Esophagus muscularis mucosa (tissue), 4 donors: Measurements from ENCODE around the gene DOCK3. TPM values are rescaled to one million over a fixed set of nuclear protein-coding genes. Genes with fewer than 3 reads are reported as not detected.

Experiments used
- DNase-seq: peaks from one replicate; pipeline ENCODE4 v3.0.0-alpha.2; 2017; ENCODE audit errors: extremely low spot score
- H3K27ac ChIP-seq, 4 donors: fragments of 200-600 bp; sonication (generic); replicated peaks in 1 of 4; 1 replicate in 3 of 4; 2 replicates in 1 of 4; pipeline ENCODE4 v1.5.1; 2016 to 2019; ENCODE audit warnings: mild to moderate bottlenecking in 1 of 4
- H3K27me3 ChIP-seq, 4 donors: fragments of 200-600 bp; sonication (generic); one replicate each; pipeline versions ENCODE4 v1.5.1 to v1.6.0; 2016 to 2019
- H3K36me3 ChIP-seq, 4 donors: fragments of 200-600 bp; sonication (generic); one replicate each; pipeline ENCODE4 v1.5.1; 2016 to 2019
- H3K4me1 ChIP-seq, 4 donors: fragments of 200-600 bp; sonication (generic); one replicate each; pipeline ENCODE4 v1.5.1; 2016 to 2019
- H3K4me3 ChIP-seq, 4 donors: fragments of 200-600 bp; sonication (generic); 1 replicate in 2 of 4; 2 replicates in 2 of 4; pipeline ENCODE4 v1.5.1; 2016 to 2019; ENCODE audit warnings: mild to moderate bottlenecking in 4 of 4, moderate library complexity in 1 of 4
- H3K9me3 ChIP-seq, 4 donors: fragments of 200-600 bp; sonication (generic); 1 replicate in 3 of 4; 2 replicates in 1 of 4; pipeline ENCODE4 v1.5.1; 2016 to 2019
- EP300 ChIP-seq: sonication (generic); formaldehyde crosslinking; IDR thresholded peaks from one replicate; pipeline ENCODE4 v1.6.1; 2017; ENCODE audit warnings: antibody characterized with exemption
- POLR2A ChIP-seq: fragments of 450-650 bp; IDR thresholded peaks from one replicate; pipeline ENCODE4 v1.6.1; 2017; ENCODE audit warnings: antibody characterized with exemption, moderate library complexity, mild to moderate bottlenecking, low read depth
- POLR2AphosphoS5 ChIP-seq, 2 donors: sonication (generic); formaldehyde crosslinking; IDR thresholded peaks; one replicate each; pipeline ENCODE4 v1.6.1; 2017; ENCODE audit warnings: antibody characterized with exemption in 2 of 2
- WGBS: methylation state at CpG from one replicate; pipeline ENCODE4 v1.1.5; 2018; 5-methylcytosine and 5-hydroxymethylcytosine counted together
- intact Hi-C: fragments of 100-400 bp; cut with DNase I; formaldehyde crosslinking; loops from one replicate; pipeline ENCODE4 v1.15.1; 2023
- total RNA-seq, 4 donors: library from RNA; depleted of rRNA; stranded (reverse); fragments of >200 nt; gene quantifications; one replicate each; pipeline versions ENCODE4 v1.1.0 to v1.2.1, GENCODE V29; 2016
- TF ChIP-seq, protein P1 (sequence below), 3 experiments: fragments of 200-600 bp in 2 of 3; fragments of 450-650 bp in 1 of 3; sonication (generic) in 2 of 3; IDR thresholded peaks; one replicate each; pipeline ENCODE4 v1.5.1; 2017 to 2019; ENCODE audit warnings: antibody characterized with exemption in 3 of 3, mild to moderate bottlenecking in 2 of 3, moderate library complexity in 1 of 3

DOCK3 gene
- total RNA-seq, 4 donors from 2014 or later = 5.4 to 10.6 (median 7.2) TPM

DNA sequence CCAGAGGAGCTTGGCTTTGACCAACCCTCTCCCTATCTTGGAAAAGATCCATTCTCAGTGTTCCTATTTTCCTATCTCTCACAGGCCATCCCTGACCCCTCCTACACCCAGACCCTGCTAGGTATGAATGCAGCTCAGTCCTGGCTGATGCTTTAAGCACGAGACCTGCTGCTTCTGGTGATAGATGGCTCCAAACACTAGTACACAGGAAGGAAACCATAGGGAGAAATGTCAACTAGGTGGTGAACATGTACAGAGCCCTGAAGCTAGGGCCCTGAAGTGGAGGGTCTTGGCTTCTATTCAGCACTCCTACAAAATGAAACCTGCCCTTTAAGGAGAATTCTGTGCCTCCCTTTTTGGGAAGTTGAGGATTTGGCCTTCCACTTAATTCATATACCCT, 662.9 kb downstream of the DOCK3 start:
- 71% methylated on average over 1 of the region's 1 CpG for WGBS
- H3K36me3 ChIP-seq = peaks cover 0 to 16% (median 3%) of the 10 kb centered on the region in 4 donors
- intact Hi-C loops = no loop called here

DNA sequence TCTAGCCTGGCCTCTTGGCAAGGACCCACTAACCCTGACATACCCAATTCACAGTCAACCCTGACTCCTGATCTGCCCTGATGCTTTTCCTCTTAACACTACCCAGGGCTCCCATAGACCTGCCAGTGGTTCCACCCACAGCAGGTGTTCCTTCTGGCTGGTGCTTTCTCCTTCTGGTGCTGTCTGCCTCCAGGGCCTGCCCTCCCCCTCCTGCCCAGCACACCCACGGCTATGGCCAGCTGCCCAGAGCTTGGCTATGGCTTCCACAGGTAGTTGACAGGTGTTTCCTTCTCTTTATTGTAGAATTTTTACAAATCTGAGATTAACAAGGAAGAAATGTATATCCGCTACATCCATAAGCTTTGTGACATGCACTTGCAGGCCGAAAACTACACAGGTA, 663.9 kb downstream of the DOCK3 start:
- no peak for TF ChIP-seq EP300
- H3K36me3 ChIP-seq = peaks cover 0 to 9% (median 3%) of the 10 kb centered on the region in 4 donors
- no peak for DNase-seq
- peaks cover 18 to 34% (median 21%) of the 10 kb centered on the region in 4 donors for H3K4me1 ChIP-seq
- peak overlapping the region in 1 of 4 donors; percentile 79 for H3K27ac ChIP-seq
- intact Hi-C loops = no loop called here
- WGBS = 89% methylated on average over 3 of the region's 3 CpGs
- H3K27me3 ChIP-seq = no peaks in the 10 kb centered on the region
- H3K4me3 ChIP-seq = no peak overlapping the region
- no peaks in the 10 kb centered on the region for H3K9me3 ChIP-seq

More for the DNA sequence above, 662.9 kb downstream of the DOCK3 start:
- Histone ChIP-seq H3K4me1 (peaks cover 18 to 34% (median 21%) of the 10 kb centered on the region in 4 donors), H3K27ac (no peak overlapping the region), H3K4me3 (no peak overlapping the region), H3K27me3 (no peaks in the 10 kb centered on the region), H3K9me3 (no peaks in the 10 kb centered on the region)
- TF ChIP-seq EP300 = no peak
- TF ChIP-seq POLR2AphosphoS5 (IDR thresholded peaks at IDR 0.05) = no peak
- TF ChIP-seq, protein P1, sequence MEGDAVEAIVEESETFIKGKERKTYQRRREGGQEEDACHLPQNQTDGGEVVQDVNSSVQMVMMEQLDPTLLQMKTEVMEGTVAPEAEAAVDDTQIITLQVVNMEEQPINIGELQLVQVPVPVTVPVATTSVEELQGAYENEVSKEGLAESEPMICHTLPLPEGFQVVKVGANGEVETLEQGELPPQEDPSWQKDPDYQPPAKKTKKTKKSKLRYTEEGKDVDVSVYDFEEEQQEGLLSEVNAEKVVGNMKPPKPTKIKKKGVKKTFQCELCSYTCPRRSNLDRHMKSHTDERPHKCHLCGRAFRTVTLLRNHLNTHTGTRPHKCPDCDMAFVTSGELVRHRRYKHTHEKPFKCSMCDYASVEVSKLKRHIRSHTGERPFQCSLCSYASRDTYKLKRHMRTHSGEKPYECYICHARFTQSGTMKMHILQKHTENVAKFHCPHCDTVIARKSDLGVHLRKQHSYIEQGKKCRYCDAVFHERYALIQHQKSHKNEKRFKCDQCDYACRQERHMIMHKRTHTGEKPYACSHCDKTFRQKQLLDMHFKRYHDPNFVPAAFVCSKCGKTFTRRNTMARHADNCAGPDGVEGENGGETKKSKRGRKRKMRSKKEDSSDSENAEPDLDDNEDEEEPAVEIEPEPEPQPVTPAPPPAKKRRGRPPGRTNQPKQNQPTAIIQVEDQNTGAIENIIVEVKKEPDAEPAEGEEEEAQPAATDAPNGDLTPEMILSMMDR (IDR thresholded peaks at IDR 0.05) = no peak
- no peak for TF ChIP-seq POLR2A
- peak; percentile 79 for DNase-seq

DNA sequence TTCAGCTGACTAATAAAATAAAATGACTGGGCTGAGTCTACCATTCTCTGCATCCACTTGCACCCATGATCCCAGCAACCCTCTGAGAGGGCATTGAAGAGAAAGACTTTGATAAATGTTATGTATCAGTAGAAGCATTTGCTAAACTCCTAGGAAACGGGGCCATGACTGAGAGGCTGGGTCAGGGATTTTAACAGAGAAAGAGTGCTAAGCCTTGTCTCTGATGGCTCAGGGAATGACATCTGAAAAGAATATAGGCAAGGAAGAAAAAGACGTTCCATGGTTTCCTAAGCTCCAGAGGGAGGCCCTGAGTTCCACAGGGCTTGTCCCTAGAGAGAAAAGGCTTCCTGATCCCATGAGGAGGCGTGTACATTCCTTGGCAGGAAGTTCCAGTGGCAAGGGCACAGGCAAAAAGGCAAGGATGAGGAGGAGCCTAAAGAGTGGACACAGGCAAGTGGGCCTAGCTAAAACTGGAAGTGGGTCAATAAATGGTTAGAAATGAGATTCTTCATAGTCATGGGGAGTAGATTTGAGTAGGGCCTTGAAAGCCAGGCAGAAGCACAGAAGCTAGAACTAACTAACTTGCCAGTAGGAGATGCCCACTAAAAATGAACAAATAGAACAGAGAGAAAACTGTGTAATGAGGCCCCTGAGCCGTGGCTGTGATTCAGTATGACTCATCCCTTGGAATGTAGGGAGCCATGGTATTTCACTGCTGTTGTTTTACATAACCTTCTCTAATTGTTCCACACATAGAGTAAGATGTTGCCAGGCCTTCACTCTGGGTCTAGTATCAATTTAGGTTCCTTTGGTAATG, 665.5 kb downstream of the DOCK3 start:
- peaks cover 18 to 34% (median 21%) of the 10 kb centered on the region in 4 donors for H3K4me1 ChIP-seq
- no peaks in the 10 kb centered on the region for H3K9me3 ChIP-seq
- H3K27ac ChIP-seq = peak overlapping the region; percentile 76 to 83 (median 79)
- TF ChIP-seq POLR2A = no peak
- TF ChIP-seq, protein P1 (IDR thresholded peaks at IDR 0.05) = no peak
- peak in 1 of 2 donors; percentile 75 for TF ChIP-seq POLR2AphosphoS5 (IDR thresholded peaks at IDR 0.05)
- TF ChIP-seq EP300 = no peak
- intact Hi-C loops = no loop called here
- H3K36me3 ChIP-seq = peaks cover 0 to 6% (median 4%) of the 10 kb centered on the region in 4 donors
- H3K27me3 ChIP-seq = no peaks in the 10 kb centered on the region
- DNase-seq = peak; percentile 90
- 49% methylated on average over 4 of the region's 4 CpGs for WGBS
- no peak overlapping the region for H3K4me3 ChIP-seq

DNA sequence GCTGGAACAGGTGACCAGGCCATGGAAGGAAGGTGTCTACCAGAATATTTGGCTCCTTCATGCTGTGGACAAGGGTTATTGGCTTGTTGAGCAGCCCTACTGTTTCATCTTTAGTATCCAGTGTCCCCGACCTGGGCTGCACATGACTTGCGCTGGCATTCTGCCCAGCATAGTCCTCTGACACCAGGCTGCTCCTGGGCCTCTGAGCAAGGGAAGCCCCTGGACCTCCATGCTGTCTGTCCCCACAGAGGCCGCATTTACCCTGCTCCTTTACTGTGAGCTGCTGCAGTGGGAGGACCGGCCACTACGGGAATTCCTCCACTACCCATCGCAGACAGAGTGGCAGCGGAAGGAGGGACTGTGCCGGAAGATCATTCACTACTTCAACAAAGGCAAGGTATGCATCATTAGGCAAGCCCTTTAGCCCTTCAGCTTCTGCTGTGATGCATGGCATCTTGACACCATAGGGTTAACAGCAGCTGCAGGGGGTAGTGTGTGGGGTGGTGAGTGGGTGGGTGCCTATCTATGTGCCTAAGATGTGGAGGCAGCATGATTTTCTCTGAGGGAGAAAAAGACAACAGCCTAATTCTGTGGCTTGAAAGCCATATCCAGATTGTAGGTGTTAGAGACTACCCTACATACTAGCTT, 666.4 kb downstream of the DOCK3 start:
- H3K36me3 ChIP-seq = peaks cover 0 to 6% (median 4%) of the 10 kb centered on the region in 4 donors
- intact Hi-C loops = no loop called here
- no peaks in the 10 kb centered on the region for H3K9me3 ChIP-seq
- H3K27ac ChIP-seq = peak overlapping the region; percentile 76 to 83 (median 79)
- H3K4me1 ChIP-seq = peaks cover 18 to 34% (median 21%) of the 10 kb centered on the region in 4 donors
- peak; percentile 19 for DNase-seq
- WGBS = 78% methylated on average over 8 of the region's 8 CpGs
- H3K4me3 ChIP-seq = no peak overlapping the region
- TF ChIP-seq, protein P1 (IDR thresholded peaks at IDR 0.05) = no peak
- TF ChIP-seq EP300 (no peak), POLR2A (no peak), POLR2AphosphoS5 (IDR thresholded peaks at IDR 0.05) (no peak)
- H3K27me3 ChIP-seq = no peaks in the 10 kb centered on the region
